Activated CD4-positive, alpha-beta memory T cell treated with anti-CD3 and anti-CD28 coated beads, Interleukin-2, amount 10 ng/mL, durations not matched to agents 7 days and 5 days (primary cell): ENCODE results near the gene SF3B6. TPM values are rescaled to one million over a fixed set of nuclear protein-coding genes. Genes with fewer than 3 reads are reported as not detected.
"Not testable (repeated sequence)": the region's sequence is repeated elsewhere in the genome, so short reads cannot be mapped to it uniquely, and the experiment has no call there.

Experiments used
- CTCF ChIA-PET: fragments of 350-600 bp; sonication (Branson Sonifier 250); formaldehyde crosslinking; loops from one replicate; lab custom pipeline; 2021; ENCODE audit warnings: antibody characterized with exemption, inconsistent platforms; lab: Charles Lee
- POLR2A ChIA-PET: fragments of 350-600 bp; sonication (Branson Sonifier 250); formaldehyde crosslinking; loops from one replicate; lab custom pipeline; 2021; ENCODE audit warnings: antibody characterized with exemption; lab: Charles Lee
- DNase-seq: peaks from one replicate; pipeline ENCODE4 v3.0.0-alpha.2; 2020
- H3K27ac Mint-ChIP-seq: one replicate; pipeline ENCODE4 v1.8.0; 2021; ENCODE audit warnings: mild to moderate bottlenecking, mixed read lengths
- H3K27me3 Mint-ChIP-seq: one replicate; pipeline ENCODE4 v1.8.0; 2021; ENCODE audit warnings: mixed read lengths
- H3K36me3 Mint-ChIP-seq: one replicate; pipeline ENCODE4 v1.8.0; 2021; ENCODE audit warnings: low read depth, mixed read lengths
- H3K4me1 Mint-ChIP-seq: one replicate; pipeline ENCODE4 v1.8.0; 2021; ENCODE audit warnings: mixed read lengths
- H3K4me3 Mint-ChIP-seq: one replicate; pipeline ENCODE4 v1.8.0; 2021; ENCODE audit warnings: mild to moderate bottlenecking, mixed read lengths
- H3K9me3 Mint-ChIP-seq: one replicate; pipeline ENCODE4 v1.8.0; 2021; ENCODE audit warnings: mixed read lengths
- total RNA-seq, 2 experiments: library from RNA; stranded (reverse); gene quantifications; one replicate each; pipeline ENCODE4 v1.2.3, GENCODE V29; 2021

The SF3B6 gene
- total RNA-seq, 2 experiments from 2014 or later, result 87.4 to 88.2 TPM

DNA sequence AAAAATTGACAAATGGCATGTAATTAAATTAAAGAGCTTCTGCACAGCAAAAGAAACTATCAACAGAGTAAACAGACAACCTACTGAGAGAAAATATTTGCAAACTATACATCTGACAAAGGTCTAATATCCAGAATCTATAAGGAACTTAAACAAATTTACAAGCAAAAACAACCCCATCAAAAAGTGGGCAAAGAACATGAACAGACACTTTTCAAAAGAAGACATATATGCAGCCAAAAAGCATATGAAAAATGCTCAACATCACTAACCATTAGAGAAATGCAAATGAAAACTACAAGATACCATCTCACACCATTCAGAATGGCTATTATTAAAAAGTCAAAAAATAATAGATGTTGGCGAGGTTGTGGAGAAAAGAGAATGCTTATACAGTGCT, 33.3 kb upstream of the SF3B6 start:
- H3K9me3 Mint-ChIP-seq, result peaks cover 22% of the 10 kb centered on the region
- DNase-seq, CTCF ChIA-PET, H3K36me3 Mint-ChIP-seq, H3K27me3 Mint-ChIP-seq, POLR2A ChIA-PET, H3K27ac Mint-ChIP-seq, H3K4me3 Mint-ChIP-seq, H3K4me1 Mint-ChIP-seq: not testable (repeated sequence)

DNA sequence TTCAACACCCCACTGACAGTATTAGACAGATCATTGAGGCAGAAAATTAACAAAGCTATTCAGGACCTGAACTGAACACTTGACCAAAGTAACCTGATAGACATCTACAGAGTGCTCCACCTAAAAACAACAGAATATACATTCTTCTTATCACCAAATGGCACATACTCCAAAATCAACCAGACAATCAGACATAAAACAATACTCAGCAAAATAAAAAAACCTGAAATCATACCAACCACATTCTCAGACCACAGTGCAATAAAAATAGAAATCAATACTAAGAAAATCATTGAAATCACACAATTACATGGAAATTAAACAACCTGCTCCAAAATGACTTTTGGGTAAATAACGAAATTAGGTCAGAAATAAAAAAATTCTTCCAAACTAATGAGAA, 31.2 kb upstream of the SF3B6 start:
- no peak for DNase-seq
- ChIA-PET POLR2A (no interaction called here), CTCF (interaction anchor here (1.0 kb wide), 1 partner anchor 23 kb away, joined by 3 read pairs; the partner anchor contains the start of gene TP53I3)
- H3K4me3 Mint-ChIP-seq, result no peak overlapping the region
- H3K27ac Mint-ChIP-seq, result no peak overlapping the region
- peaks cover 9% of the 10 kb centered on the region for H3K27me3 Mint-ChIP-seq
- H3K36me3 Mint-ChIP-seq, result no peaks in the 10 kb centered on the region
- peaks cover 22% of the 10 kb centered on the region for H3K9me3 Mint-ChIP-seq
- no peaks in the 10 kb centered on the region for H3K4me1 Mint-ChIP-seq

DNA sequence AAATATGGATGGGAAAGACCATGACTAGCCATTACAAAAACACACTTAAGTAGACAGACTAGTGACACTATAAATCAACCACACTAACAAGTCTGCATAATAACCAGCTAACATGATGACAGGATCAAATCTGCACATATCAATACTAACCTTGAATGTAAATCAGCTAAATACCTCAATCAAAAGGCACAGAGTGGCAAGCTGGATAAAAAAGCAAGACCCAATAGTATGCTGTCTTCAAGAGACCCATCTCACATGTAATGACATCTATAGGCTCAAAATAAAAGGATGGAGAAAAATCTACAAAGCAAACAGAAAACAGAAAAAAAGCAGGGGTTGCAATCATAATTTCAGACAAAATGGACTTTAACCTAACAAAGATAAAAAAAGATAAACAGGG, 30.7 kb upstream of the SF3B6 start:
- Mint-ChIP-seq H3K4me1 (no peaks in the 10 kb centered on the region), H3K36me3 (no peaks in the 10 kb centered on the region), H3K4me3 (no peak overlapping the region), H3K27me3 (peaks cover 9% of the 10 kb centered on the region), H3K9me3 (peaks cover 22% of the 10 kb centered on the region), H3K27ac (no peak overlapping the region)
- CTCF ChIA-PET, result interaction anchor here (1.0 kb wide), 1 partner anchor 22 kb away, joined by 3 read pairs; the partner anchor contains the start of gene TP53I3
- POLR2A ChIA-PET, result no interaction called here
- DNase-seq, result no peak

DNA sequence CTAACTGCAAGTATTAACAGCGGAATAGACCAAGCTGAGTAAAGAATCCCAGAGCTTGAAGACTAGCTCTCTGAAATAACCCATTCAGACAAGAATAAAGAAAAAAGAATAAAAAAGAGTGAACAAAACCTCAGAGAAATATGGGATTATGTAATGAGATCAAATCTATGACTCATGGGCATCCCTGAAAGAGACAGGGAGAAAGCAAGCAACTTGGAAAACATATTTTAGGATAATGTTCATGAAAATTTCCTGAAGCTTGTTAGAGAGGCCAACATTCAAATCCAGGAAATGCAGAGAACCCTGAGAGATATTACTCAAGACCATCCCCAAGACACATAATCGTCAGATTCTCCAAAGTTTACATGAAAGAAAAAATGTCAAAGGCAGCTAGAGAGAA, 29.7 kb upstream of the SF3B6 start:
- ChIA-PET CTCF (interaction anchor here (0.7 kb wide), 1 partner anchor 511 kb away, joined by 4 read pairs; no protein-coding TSS in a partner anchor), POLR2A (no interaction called here)
- no peaks in the 10 kb centered on the region for H3K4me1 Mint-ChIP-seq
- H3K4me3 Mint-ChIP-seq, result no peak overlapping the region
- H3K27me3 Mint-ChIP-seq, result peaks cover 9% of the 10 kb centered on the region
- no peaks in the 10 kb centered on the region for H3K36me3 Mint-ChIP-seq
- H3K27ac Mint-ChIP-seq, result no peak overlapping the region
- DNase-seq, result no peak
- peaks cover 22% of the 10 kb centered on the region for H3K9me3 Mint-ChIP-seq

DNA sequence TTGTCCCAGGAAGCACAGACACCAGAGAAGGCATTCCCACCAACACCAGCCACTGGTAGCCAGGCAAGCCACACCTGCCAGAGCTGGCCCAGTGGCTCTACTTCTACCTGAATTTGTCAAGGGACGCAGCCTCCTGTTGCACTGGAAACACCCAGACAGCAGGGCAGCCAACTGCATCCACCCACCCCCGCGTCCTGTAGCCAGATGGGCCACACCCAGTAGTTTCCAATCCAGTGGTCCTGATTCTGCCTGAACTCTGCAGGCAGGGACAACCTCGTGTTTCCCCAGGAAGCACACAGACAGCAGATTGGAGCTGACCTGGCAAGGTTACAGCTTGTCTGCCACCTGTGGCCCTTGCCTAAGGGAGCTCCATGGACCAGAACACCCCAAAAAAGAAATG, 28.8 kb upstream of the SF3B6 start:
- Mint-ChIP-seq H3K4me1 (no peaks in the 10 kb centered on the region), H3K27ac (no peak overlapping the region), H3K4me3 (no peak overlapping the region), H3K36me3 (peaks cover 5% of the 10 kb centered on the region), H3K9me3 (peaks cover 22% of the 10 kb centered on the region), H3K27me3 (peaks cover 9% of the 10 kb centered on the region)
- CTCF ChIA-PET, result interaction anchor here (1.3 kb wide), 1 partner anchor 21 kb away, joined by 7 read pairs; the partner anchor contains the start of gene TP53I3
- POLR2A ChIA-PET, result interaction anchor here (0.8 kb wide), 1 partner anchor 20 kb away, joined by 3 read pairs; no protein-coding TSS in a partner anchor
- no peak for DNase-seq

DNA sequence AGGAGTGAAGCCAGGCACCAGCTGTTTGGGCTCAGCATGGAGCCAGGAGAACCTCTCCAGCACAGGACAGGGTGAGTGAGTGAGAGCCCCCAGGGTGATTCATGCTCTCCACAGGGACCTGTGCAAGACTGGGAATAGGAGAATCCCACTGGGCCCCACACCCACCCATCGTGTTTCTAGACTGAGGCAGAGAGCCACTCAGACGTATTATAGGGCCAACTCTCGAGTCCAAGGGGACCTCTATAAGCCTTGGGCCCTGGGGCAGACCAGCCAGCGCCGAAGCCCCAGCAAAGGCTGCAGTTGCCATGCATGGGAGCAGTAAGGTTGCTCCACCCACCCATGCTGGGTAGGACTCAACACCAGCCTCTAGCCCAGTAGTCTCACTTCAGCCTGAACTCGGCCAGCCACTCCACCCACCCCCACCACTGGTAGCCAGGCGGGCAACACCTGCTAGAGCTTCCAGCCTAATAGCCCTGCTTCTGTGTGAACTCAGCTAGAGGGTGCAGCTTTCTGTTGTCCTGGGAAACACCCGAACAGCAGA, 28.1 kb upstream of the SF3B6 start:
- Mint-ChIP-seq H3K27ac (no peak overlapping the region), H3K4me1 (no peaks in the 10 kb centered on the region), H3K36me3 (peaks cover 5% of the 10 kb centered on the region), H3K4me3 (no peak overlapping the region), H3K9me3 (peaks cover 21% of the 10 kb centered on the region), H3K27me3 (peaks cover 9% of the 10 kb centered on the region)
- CTCF ChIA-PET, result interaction anchor here (1.3 kb wide), 1 partner anchor 20 kb away, joined by 7 read pairs; the partner anchor contains the start of gene TP53I3
- POLR2A ChIA-PET, result no interaction called here
- no peak for DNase-seq

DNA sequence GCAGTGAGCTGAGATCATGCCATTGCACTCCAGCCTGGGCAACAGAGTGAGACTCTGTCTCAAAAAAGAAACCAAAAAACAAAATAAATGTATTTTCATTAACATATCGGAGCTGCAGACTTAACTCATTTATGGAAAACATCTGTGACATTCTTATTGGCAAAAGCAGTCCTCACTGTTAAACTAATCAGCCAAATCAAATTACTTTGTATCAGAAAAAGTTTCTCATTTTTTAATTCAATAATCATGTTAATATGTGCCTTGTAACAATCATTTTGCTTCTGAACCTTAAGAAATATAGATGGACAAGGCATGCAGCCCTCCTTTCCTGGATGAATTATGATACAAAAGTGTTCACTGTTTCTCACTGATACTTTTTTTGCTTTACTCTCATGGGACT, 26.6 kb upstream of the SF3B6 start:
- no peaks in the 10 kb centered on the region for H3K4me1 Mint-ChIP-seq
- DNase-seq, result no peak
- peaks cover 9% of the 10 kb centered on the region for H3K27me3 Mint-ChIP-seq
- H3K27ac Mint-ChIP-seq, result no peak overlapping the region
- peaks cover 13% of the 10 kb centered on the region for H3K9me3 Mint-ChIP-seq
- ChIA-PET CTCF (interaction anchor here (0.6 to 1.2 kb wide), 2 partner anchors 18 to 248 kb away, joined by 3 to 6 read pairs; partner anchors contain the start of gene TP53I3), POLR2A (no interaction called here)
- H3K4me3 Mint-ChIP-seq, result no peak overlapping the region
- H3K36me3 Mint-ChIP-seq, result peaks cover 5% of the 10 kb centered on the region

DNA sequence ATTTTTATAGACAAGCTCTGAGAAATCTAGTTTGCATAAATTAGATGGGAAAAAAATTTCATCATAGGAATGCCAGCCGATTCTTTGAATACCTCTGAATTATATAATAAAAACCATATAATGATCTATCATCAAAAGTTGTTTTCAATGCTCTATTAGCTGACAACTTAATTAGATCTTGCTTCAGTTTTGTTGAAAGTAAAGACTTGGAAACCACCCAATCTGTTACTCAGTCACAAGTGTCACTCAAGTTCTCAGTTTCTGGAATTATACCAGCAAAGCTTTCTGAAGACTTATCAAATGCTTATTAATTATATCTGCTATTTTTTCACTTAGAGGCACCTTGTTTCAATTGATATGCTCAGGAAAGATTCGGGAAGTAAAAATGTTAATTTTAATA, 25.9 kb upstream of the SF3B6 start:
- POLR2A ChIA-PET, result no interaction called here
- Mint-ChIP-seq H3K27me3 (peaks cover 5% of the 10 kb centered on the region), H3K9me3 (peaks cover 8% of the 10 kb centered on the region), H3K36me3 (peaks cover 7% of the 10 kb centered on the region), H3K4me3 (no peak overlapping the region), H3K27ac (no peak overlapping the region), H3K4me1 (no peaks in the 10 kb centered on the region)
- CTCF ChIA-PET, result interaction anchor here (0.8 to 1.2 kb wide), 2 partner anchors 17 to 175 kb away, joined by 5 to 6 read pairs; partner anchors contain the start of genes ATAD2B and TP53I3
- DNase-seq, result no peak

DNA sequence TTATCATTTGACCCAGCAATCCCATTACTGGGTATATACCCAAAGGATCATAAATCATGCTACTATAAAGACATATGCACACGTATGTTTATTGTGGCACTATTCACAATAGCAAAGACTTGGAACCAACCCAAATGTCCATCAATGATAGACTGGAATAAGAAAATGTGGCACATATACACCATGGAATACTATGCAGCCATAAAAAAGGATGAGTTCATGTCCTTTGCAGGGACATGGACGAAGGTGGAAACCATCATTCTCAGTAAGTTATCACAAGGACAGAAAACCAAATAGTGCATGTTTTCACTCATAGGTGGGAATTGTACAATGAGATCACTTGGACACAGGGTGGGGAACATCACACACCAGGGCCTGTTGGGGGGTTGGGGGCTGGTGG, 24.6 kb upstream of the SF3B6 start:
- H3K27me3 Mint-ChIP-seq, POLR2A ChIA-PET, DNase-seq, H3K9me3 Mint-ChIP-seq, H3K4me3 Mint-ChIP-seq, H3K27ac Mint-ChIP-seq, CTCF ChIA-PET, H3K4me1 Mint-ChIP-seq: not testable (repeated sequence)
- H3K36me3 Mint-ChIP-seq, result peaks cover 12% of the 10 kb centered on the region

DNA sequence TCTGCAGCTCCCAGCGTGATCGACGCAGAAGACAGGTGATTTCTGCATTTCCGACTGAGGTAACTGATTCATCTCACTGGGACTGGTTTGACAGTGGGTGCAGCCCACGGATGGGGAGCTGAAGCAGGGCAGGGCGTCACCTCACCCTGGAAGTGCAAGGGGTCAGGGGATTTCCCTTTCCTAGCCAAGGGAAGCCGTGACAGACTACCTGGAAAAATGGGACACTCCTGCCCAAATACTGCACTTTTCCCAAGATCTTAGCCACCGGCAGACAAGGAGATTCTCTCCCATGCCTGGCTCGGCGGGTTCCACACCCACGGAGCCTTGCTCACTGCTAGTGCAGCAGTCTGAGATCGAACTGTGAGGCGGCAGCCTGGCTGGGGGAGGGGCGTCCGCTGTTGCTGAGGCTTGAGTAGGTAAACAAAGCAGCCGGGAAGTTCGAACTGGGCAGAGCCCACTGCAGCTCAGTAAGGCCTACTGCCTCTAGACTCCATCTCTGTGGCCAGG, 19.1 kb upstream of the SF3B6 start:
- H3K4me3 Mint-ChIP-seq, H3K27ac Mint-ChIP-seq, H3K9me3 Mint-ChIP-seq, H3K4me1 Mint-ChIP-seq, POLR2A ChIA-PET, DNase-seq, H3K27me3 Mint-ChIP-seq: not testable (repeated sequence)
- peaks cover 12% of the 10 kb centered on the region for H3K36me3 Mint-ChIP-seq
- CTCF ChIA-PET, result interaction anchor here (0.8 to 1.8 kb wide), 3 partner anchors 10 to 66 kb away, joined by 3 to 4 read pairs (median 3); partner anchors contain the start of gene TP53I3

DNA sequence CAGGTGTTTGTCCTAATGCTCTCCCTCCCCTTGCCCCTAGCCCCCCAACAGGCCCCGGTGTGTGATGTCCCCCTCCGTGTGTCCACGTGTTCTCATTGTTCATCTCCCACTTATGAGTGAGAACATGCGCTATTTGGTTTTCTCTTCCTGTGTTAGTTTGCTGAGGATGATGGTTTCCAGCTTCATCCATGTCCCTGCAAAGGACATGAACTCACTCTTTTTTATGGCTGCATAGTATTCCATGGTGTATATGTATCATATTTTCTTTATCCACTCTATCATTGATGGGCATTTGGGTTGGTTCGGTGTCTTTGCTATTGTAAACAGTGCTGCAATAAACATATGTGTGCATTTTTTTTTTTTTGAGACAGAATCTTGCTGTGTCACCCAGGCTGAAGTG, 17.1 kb upstream of the SF3B6 start:
- CTCF ChIA-PET, H3K9me3 Mint-ChIP-seq, H3K27me3 Mint-ChIP-seq, H3K4me3 Mint-ChIP-seq, POLR2A ChIA-PET, H3K27ac Mint-ChIP-seq, DNase-seq, H3K4me1 Mint-ChIP-seq: not testable (repeated sequence)
- H3K36me3 Mint-ChIP-seq, result peaks cover 11% of the 10 kb centered on the region

DNA sequence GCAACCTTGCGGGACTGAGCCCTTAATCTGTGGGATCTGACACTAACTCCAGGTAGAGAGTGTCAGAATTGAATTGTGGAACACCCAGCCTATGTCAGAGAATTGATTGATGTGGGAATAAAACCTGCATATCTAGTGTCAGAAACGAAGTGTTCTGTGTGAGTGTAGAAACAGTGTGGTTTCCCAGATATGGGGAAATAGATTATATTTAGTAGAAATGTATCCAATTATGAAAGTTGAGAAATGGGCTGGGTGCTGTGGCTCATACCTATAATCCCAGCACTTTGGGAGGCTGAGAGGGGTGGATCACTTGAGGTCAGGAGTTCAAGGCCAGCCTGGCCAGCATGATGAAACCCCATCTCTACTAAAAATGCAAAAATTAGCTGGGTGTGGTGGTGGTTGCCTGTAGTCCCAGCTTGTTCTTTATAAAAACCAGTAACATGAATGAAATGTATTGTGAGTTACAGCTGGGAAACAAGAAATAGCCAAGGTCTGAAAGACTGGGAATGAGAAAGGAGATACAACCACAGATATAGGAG, 12.8 kb upstream of the SF3B6 start:
- CTCF ChIA-PET, result no interaction called here
- POLR2A ChIA-PET, result no interaction called here
- H3K36me3 Mint-ChIP-seq, result no peaks in the 10 kb centered on the region

DNA sequence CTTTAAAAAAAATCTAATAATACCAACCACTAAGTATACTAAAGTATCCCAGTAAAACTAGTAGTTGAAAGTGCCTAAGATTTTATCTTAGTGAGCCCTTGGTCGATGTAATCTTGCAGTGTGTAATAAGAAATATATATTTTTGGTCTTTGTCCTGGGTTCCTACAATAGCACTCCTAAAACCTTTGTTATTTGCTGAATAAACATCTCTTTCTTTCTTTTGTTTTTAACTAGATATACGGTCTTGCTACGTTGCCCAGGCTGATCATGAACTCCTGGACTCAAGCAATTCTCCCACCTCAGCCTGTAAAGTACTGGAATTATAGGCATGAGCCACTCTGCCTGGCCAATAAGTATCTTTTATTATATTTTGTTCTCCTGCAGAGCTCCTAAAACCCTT, 10.9 kb upstream of the SF3B6 start:
- Mint-ChIP-seq H3K4me1 (peaks cover 21% of the 10 kb centered on the region), H3K27me3 (no peaks in the 10 kb centered on the region), H3K36me3 (peaks cover 3% of the 10 kb centered on the region), H3K9me3 (no peaks in the 10 kb centered on the region), H3K4me3 (no peak overlapping the region), H3K27ac (no peak overlapping the region)
- CTCF ChIA-PET, result interaction anchor here (0.8 to 1.4 kb wide), 4 partner anchors 9 to 774 kb away, joined by 3 to 6 read pairs (median 4); partner anchors contain the start of gene ATAD2B
- POLR2A ChIA-PET, result no interaction called here
- DNase-seq, result no peak

More for the DNA sequence above, 12.8 kb upstream of the SF3B6 start:
- Mint-ChIP-seq H3K4me3 (no peak overlapping the region), H3K27me3 (no peaks in the 10 kb centered on the region), H3K4me1 (peaks cover 11% of the 10 kb centered on the region), H3K9me3 (no peaks in the 10 kb centered on the region), H3K27ac (no peak overlapping the region)
- DNase-seq, result no peak
